H1 (cell line): ENCODE data around the gene STX16. TPM values are rescaled to one million over a fixed set of nuclear protein-coding genes. Genes with fewer than 3 reads are reported as not detected.

Experiments used
- CTCF ChIA-PET: fragments of 300-600 bp; sonication (Branson Sonifier 250); formaldehyde crosslinking; loops from one replicate; lab custom pipeline; 2021; ENCODE audit not compliant: partially characterized antibody; lab: Charles Lee
- POLR2A ChIA-PET: fragments of 300-600 bp; sonication (Branson Sonifier 250); formaldehyde crosslinking; loops from one replicate; lab custom pipeline; 2021; ENCODE audit warnings: inconsistent platforms; ENCODE audit not compliant: partially characterized antibody; lab: Charles Lee
- DNase-seq, 2 experiments: peaks; one replicate each; pipeline versions ENCODE4 v3.0.0 to v3.0.0-alpha.2; 2010 to 2022; ENCODE audit warnings: low spot score in 2 of 2, low read depth in 1 of 2, mixed read lengths in 1 of 2
- FAIRE-seq: peaks from 2 replicates; lab custom pipeline; 2011; peaks lifted over from hg19 to GRCh38; lab: Jason Lieb, UNC
- H2AFZ ChIP-seq: 2 replicates; pipeline ENCODE4 v1.8.1; 2012; ENCODE audit warnings: low read length, inconsistent platforms
- H2AK5ac ChIP-seq: 2 replicates; pipeline ENCODE4 v1.6.1; 2013; ENCODE audit warnings: low read depth, low read length
- H2BK120ac ChIP-seq: replicated peaks from 2 replicates; pipeline ENCODE3; 2013; ENCODE audit warnings: low read depth, low read length, inconsistent platforms
- H2BK12ac ChIP-seq: 2 replicates; pipeline ENCODE4 v1.6.1; 2013; ENCODE audit warnings: low read depth, low read length
- H2BK15ac ChIP-seq: 2 replicates; pipeline ENCODE4 v1.6.1; 2013; ENCODE audit warnings: low read length
- H2BK20ac ChIP-seq: 2 replicates; pipeline ENCODE4 v1.6.1; 2013; ENCODE audit warnings: low read length
- H2BK5ac ChIP-seq: 2 replicates; pipeline ENCODE4 v1.6.1; 2013; ENCODE audit warnings: low read depth, low read length
- H3K14ac ChIP-seq: 2 replicates; pipeline ENCODE4 v1.6.1; 2013; ENCODE audit warnings: inconsistent platforms; ENCODE audit not compliant: insufficient read length
- H3K18ac ChIP-seq: 2 replicates; pipeline ENCODE4 v1.6.1; 2013; ENCODE audit warnings: low read length; ENCODE audit errors: extremely low read depth
- H3K23ac ChIP-seq: 2 replicates; pipeline ENCODE4 v1.6.1; 2013; ENCODE audit warnings: inconsistent platforms; ENCODE audit not compliant: insufficient read length
- H3K23me2 ChIP-seq: 2 replicates; pipeline ENCODE4 v1.6.1; 2013; ENCODE audit warnings: low read depth, low read length
- H3K27ac ChIP-seq: 2 replicates; pipeline ENCODE4 v1.6.1; 2011; ENCODE audit warnings: low read depth, low read length, inconsistent platforms
- H3K27me3 ChIP-seq, 4 experiments: replicated peaks in 1 of 4; 1 replicate in 1 of 4; 2 replicates in 3 of 4; pipeline versions ENCODE4 v1.6.1 to v1.8.1; 2011 to 2013; ENCODE audit warnings: low read length in 3 of 4, mild to moderate bottlenecking in 3 of 4, inconsistent platforms in 2 of 4, mixed read lengths in 2 of 4, moderate library complexity in 1 of 4; ENCODE audit not compliant: control insufficient read depth in 3 of 4, insufficient read depth in 3 of 4; ENCODE audit errors: extremely low read depth in 1 of 4
- H3K36me3 ChIP-seq, 4 experiments: 2 replicates each; pipeline versions ENCODE4 v1.6.1 to v1.8.1; 2011 to 2013; ENCODE audit warnings: mild to moderate bottlenecking in 4 of 4, low read length in 3 of 4, moderate library complexity in 2 of 4, control low read depth in 1 of 4, inconsistent platforms in 1 of 4; ENCODE audit not compliant: insufficient read depth in 4 of 4, control insufficient read depth in 2 of 4
- H3K4ac ChIP-seq: replicated peaks from 2 replicates; pipeline ENCODE3; 2013; ENCODE audit warnings: low read length, low read depth, mixed read lengths, inconsistent platforms; ENCODE audit not compliant: insufficient read length
- H3K4me1 ChIP-seq, 4 experiments: replicated peaks in 1 of 4; 1 replicate in 1 of 4; 2 replicates in 3 of 4; pipeline versions ENCODE4 v1.6.1 to v1.8.1; 2011 to 2013; ENCODE audit warnings: low read length in 3 of 4, inconsistent platforms in 2 of 4, mixed read lengths in 1 of 4; ENCODE audit not compliant: insufficient read depth in 4 of 4, control insufficient read depth in 3 of 4
- H3K4me2 ChIP-seq, 2 experiments: 2 replicates each; pipeline versions ENCODE4 v1.6.1 to v1.8.1; 2011 to 2013; ENCODE audit warnings: low read depth in 2 of 2, low read length in 2 of 2, control low read depth in 1 of 2, inconsistent platforms in 1 of 2, mild to moderate bottlenecking in 1 of 2; ENCODE audit not compliant: insufficient read depth in 1 of 2
- H3K4me3 ChIP-seq, 4 experiments: fragments of 200-600, 300-600 bp in 1 of 4; sonication (generic), shearing (Covaris generic), sonication (Bioruptor Twin) in 1 of 4; 2 replicates each; pipeline versions ENCODE4 v1.5.1 to v1.8.1; 2011 to 2016; ENCODE audit warnings: low read length in 4 of 4, low read depth in 3 of 4, control low read depth in 2 of 4, inconsistent platforms in 2 of 4, mild to moderate bottlenecking in 2 of 4, mixed read lengths in 1 of 4, moderate library complexity in 1 of 4; ENCODE audit not compliant: insufficient read depth in 2 of 4; ENCODE audit errors: extremely low read depth in 1 of 4
- H3K56ac ChIP-seq: replicated peaks from 2 replicates; pipeline ENCODE3; 2013; ENCODE audit warnings: low read depth, mild to moderate bottlenecking, mixed read lengths, low read length, inconsistent platforms; ENCODE audit not compliant: insufficient read length
- H3K79me1 ChIP-seq: 2 replicates; pipeline ENCODE4 v1.6.1; 2013; ENCODE audit warnings: low read depth, low read length, control low read depth
- H3K79me2 ChIP-seq, 2 experiments: 2 replicates each; pipeline versions ENCODE4 v1.6.1 to v1.8.1; 2012 to 2013; ENCODE audit warnings: low read length in 2 of 2, mild to moderate bottlenecking in 2 of 2, inconsistent platforms in 1 of 2; ENCODE audit not compliant: insufficient read depth in 2 of 2, control insufficient read depth in 1 of 2
- H3K9ac ChIP-seq, 4 experiments: replicated peaks in 1 of 4; 1 replicate in 1 of 4; 2 replicates in 3 of 4; pipeline versions ENCODE4 v1.6.1 to v1.8.1; 2011 to 2013; ENCODE audit warnings: low read depth in 3 of 4, low read length in 3 of 4, control low read depth in 2 of 4, mild to moderate bottlenecking in 2 of 4, moderate library complexity in 2 of 4, inconsistent platforms in 1 of 4; ENCODE audit errors: extremely low read depth in 1 of 4
- H3K9me3 ChIP-seq, 2 experiments: 2 replicates each; pipeline versions ENCODE4 v1.6.1 to v1.8.1; 2012 to 2013; ENCODE audit warnings: mild to moderate bottlenecking in 2 of 2, moderate library complexity in 2 of 2, control low read depth in 1 of 2, inconsistent platforms in 1 of 2, low read depth in 1 of 2, low read length in 1 of 2, mixed read lengths in 1 of 2; ENCODE audit not compliant: insufficient read depth in 2 of 2
- H4K20me1 ChIP-seq, 2 experiments: replicated peaks in 1 of 2; 2 replicates each; pipeline versions ENCODE3 to v1.8.1; 2011 to 2013; ENCODE audit warnings: inconsistent platforms in 2 of 2, low read length in 2 of 2, mild to moderate bottlenecking in 1 of 2; ENCODE audit not compliant: insufficient read depth in 2 of 2, control insufficient read depth in 1 of 2
- H4K5ac ChIP-seq: 2 replicates; pipeline ENCODE4 v1.6.1; 2013; ENCODE audit warnings: low read length, low read depth, mixed read lengths, inconsistent platforms; ENCODE audit not compliant: insufficient read length
- H4K8ac ChIP-seq: 2 replicates; pipeline ENCODE4 v1.8.0; 2013; ENCODE audit warnings: mild to moderate bottlenecking, moderate library complexity, low read length, inconsistent platforms; ENCODE audit not compliant: insufficient read depth; ENCODE audit errors: extremely low read depth
- H4K91ac ChIP-seq: replicated peaks from 2 replicates; pipeline ENCODE3; 2013; ENCODE audit warnings: low read length, mixed read lengths, inconsistent platforms; ENCODE audit not compliant: insufficient read length
- EZH2 ChIP-seq: fragments of 200-600 bp; sonication (generic); IDR thresholded peaks from 2 replicates; pipeline ENCODE4 v1.7.1; 2012; ENCODE audit warnings: low read depth, mild to moderate bottlenecking, moderate library complexity, low read length, inconsistent platforms; ENCODE audit not compliant: severe bottlenecking
- YY1 ChIP-seq: IDR thresholded peaks from 2 replicates; pipeline ENCODE4 v1.6.1; 2011; ENCODE audit warnings: low read depth, mild to moderate bottlenecking, low read length
- WGBS, 2 experiments: shearing (Covaris generic) in 1 of 2; methylation state at CpG; one replicate each; pipeline versions ENCODE4 v1.1.6 to v1.1.7; 2013 to 2015; ENCODE audit warnings: low lambda C conversion rate in 2 of 2, mixed read lengths in 2 of 2, inconsistent platforms in 1 of 2, low coverage in 1 of 2, missing lambda C conversion rate in 1 of 2; ENCODE audit not compliant: insufficient replicate concordance in 2 of 2, insufficient coverage in 1 of 2, insufficient read length in 1 of 2; ENCODE audit errors: extremely low coverage in 1 of 2, missing lambda C conversion rate in 1 of 2; 5-methylcytosine and 5-hydroxymethylcytosine counted together
- polyA plus RNA-seq, 7 experiments: library from polyadenylated mRNA; depleted of rRNA in 3 of 7; stranded (reverse) in 5 of 7; unstranded in 2 of 7; fragments of >200 nt in 5 of 7; fragments of 200-250 nt in 2 of 7; gene quantifications; 1 replicate in 5 of 7; 2 replicates in 1 of 7; 4 replicates in 1 of 7; pipeline versions ENCODE4 v1.2.1 to v1.2.3, GENCODE V29; 2011 to 2013; ENCODE audit warnings: missing spikeins in 2 of 7, mixed read lengths in 2 of 7
- total RNA-seq: library from RNA; stranded (reverse); fragmentation: NEBNext Ultra II Directional; extraction: Animal tissue kit (Norgen Biotek cat#: 25700); gene quantifications from 2 replicates; pipeline ENCODE4 v1.2.1, GENCODE V29; 2021

The STX16 gene
- total and polyA plus RNA-seq, 2 of the 8 experiments (the other 6 are each of a cell fraction or from before 2014, with no cell fraction given) = 45.2 to 61.6 TPM

- no peaks in the 10 kb centered on the region for H4K20me1 ChIP-seq
- ChIA-PET POLR2A (interaction anchor here (1.3 kb wide), 1 partner anchor 15 kb away, joined by 3 read pairs; no protein-coding TSS in a partner anchor), CTCF (interaction anchor here (1.1 to 2.3 kb wide), 3 partner anchors 9 to 229 kb away, joined by 3 to 8 read pairs (median 3); no protein-coding TSS in a partner anchor)
- no peak overlapping the region for H2BK120ac ChIP-seq
- 96% methylated on average over 12 of the region's 12 CpGs; no CpG with 5 or more reads in 1 of the 2 experiments for WGBS, 2 experiments
- DNase-seq = no peak
- no peaks in the 10 kb centered on the region for H3K36me3 ChIP-seq
- H4K91ac ChIP-seq = no peak overlapping the region
- H3K18ac ChIP-seq = no peak overlapping the region
- H4K8ac ChIP-seq = no peak overlapping the region
- H3K9ac ChIP-seq = no peak overlapping the region
- H3K23me2 ChIP-seq = no peaks in the 10 kb centered on the region
- no peak overlapping the region for H3K27ac ChIP-seq
- H3K4me3 ChIP-seq = no peak overlapping the region
- H3K4ac ChIP-seq = no peak overlapping the region
- no peaks in the 10 kb centered on the region for H3K79me1 ChIP-seq
- no peak overlapping the region for H2BK12ac ChIP-seq
- H3K4me1 ChIP-seq = no peaks in the 10 kb centered on the region; a peak in 3 of 7 replicates
- no peaks in the 10 kb centered on the region for H3K79me2 ChIP-seq
- no peak overlapping the region for H4K5ac ChIP-seq
- no peak for FAIRE-seq
- H3K56ac ChIP-seq = no peak overlapping the region
- no peak overlapping the region for H2AK5ac ChIP-seq
- H3K27me3 ChIP-seq = no peaks in the 10 kb centered on the region; a peak in 2 of 7 replicates
- no peak overlapping the region for H2BK5ac ChIP-seq
- no peak overlapping the region for H3K4me2 ChIP-seq
- no peak overlapping the region for H2BK15ac ChIP-seq
- H3K23ac ChIP-seq = no peak overlapping the region
- no peak overlapping the region for H2AFZ ChIP-seq
- H2BK20ac ChIP-seq = no peak overlapping the region
- no peaks in the 10 kb centered on the region; a peak in 1 of 4 replicates for H3K9me3 ChIP-seq
- TF ChIP-seq EZH2 = no peak
- no peak for TF ChIP-seq YY1
- no peak overlapping the region for H3K14ac ChIP-seq
Measured at GRCh38 chr20:58609026-58609425, 42.1 kb upstream of the STX16 start.
